Amniotic stem cell (primary cell): ENCODE results near the gene IDH3G.
"Not testable (repeated sequence)": the region's sequence is repeated elsewhere in the genome, so short reads cannot be mapped to it uniquely, and the experiment has no call there.

Source experiments
- DNase-seq: peaks from one replicate; lab custom pipeline; 2025; lab: John Stamatoyannopoulos, UW

Gene IDH3G

DNA sequence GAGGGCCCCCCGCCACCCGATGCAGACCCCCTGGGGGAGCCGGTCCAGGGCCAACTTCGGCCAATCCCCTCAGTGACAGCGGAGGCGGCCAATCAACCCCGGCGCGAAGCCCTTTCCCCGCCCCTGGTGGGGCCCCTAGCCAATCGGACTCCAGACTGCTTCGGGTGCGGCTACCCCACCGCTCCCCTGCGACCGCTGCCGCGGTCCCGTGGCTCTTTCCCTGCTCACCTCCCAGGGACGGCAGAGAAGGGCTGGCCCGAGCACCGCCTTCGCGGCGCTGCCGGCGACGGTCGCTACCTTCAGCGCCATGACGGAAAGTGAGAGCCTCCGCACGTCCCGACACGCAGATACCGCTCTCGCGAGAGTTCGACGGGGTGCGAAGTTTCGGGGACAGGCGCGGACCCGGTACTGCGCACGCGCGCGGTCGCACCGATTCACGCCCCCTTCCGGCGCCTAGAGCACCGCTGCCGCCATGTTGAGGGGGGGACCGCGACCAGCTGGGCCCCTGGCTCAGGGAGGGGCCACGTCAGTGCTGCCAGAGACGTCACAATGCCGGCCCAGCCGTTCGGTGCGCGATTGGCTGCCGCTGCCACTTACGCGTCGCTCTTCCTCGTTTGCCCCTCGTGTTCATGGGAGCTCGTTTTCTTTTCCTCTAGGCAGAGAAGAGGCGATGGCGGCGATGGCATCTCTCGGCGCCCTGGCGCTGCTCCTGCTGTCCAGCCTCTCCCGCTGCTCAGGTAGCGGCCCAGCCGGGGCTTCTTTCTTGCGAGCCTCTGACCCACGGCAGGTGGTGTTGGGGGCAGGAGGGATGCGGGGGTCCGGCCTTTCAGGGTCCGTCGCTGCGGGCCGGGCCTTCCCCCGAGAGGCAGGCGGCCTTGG is at the start of gene IDH3G, which contains the start of gene SSR4:
IDH3G (minus strand) TSS at position 358 of the 879 bp plus-strand sequence; CDS start at position 309, 49 bp downstream.
SSR4 (plus strand) TSS at position 651 of the 879 bp plus-strand sequence; CDS start at position 671, 20 bp downstream.
- peak; percentile 87 for DNase-seq

DNA sequence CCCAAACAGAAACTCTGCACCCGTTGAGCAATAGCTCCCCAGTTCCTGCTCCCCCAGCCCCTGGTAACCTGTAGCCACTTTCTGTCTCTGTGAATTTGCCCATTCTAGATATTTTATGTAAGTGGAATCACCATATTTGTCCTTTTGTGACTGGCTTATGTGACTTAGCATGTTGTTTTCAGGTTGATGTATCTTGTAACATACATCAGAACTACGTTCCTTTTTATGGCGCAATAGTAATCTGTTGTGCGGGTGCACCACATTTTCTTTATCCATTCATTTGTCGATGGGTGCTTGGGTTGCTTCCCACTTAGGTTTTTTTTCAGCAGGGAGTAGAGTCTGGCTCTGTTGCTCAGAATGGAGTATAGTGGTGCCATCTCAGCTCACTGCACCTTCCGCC is 42.7 kb upstream of the IDH3G start:
- no peak for DNase-seq

DNA sequence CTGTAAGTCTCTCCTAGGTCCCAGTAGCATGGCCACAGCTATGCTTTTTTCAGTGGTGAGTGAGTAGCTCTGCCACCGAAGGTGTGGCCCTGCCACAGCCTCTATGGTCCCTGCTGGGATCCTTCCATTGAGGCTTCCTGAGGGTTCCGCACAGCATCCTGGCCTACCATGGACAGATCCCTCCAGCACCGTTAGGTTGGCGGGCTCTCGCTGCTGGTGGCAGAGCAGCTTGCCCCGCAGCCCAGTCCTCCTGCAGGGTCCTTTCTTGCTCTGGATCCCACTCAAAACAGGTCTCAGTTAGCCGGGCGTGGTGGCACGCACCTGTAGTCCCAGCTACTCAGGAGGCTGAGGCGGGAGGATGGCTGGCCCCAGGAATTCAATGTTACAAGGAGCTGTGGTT is 38.6 kb upstream of the IDH3G start:
- no peak for DNase-seq

DNA sequence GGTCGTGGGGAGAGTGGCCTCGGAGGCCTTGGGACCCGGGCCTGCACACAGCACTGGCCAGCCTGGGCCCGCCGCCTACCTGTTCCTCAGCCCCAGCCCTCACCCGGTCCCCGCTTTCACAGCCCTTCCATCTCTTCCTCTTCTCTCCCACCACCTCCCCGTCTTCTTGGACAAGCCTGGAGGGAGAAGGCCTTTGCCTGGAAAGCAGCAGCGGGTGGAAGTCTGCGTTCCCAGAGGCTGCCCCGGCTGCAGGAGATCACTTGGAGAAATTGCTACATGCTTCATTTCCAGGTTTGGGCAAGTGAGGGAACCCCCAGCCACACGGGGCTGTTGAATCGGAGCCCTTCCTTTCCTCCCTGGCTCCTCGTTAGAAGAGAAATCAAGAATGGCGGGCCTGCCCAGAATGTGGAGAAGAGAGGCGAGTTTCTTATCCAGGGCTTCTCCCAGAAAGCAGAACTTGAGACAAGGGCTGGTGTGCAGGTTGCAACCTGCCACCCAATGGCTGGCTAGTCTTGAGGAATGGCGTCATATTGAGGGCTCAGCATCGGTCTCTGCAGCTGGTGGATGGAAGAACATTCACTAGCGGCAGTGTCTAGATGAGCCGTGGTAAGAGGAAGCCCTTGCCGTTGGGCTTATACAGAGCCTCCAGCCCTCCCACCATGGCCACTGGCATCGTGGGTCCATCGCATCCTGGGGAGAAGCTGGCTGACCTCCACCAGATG is 37.4 kb upstream of the IDH3G start:
- no peak for DNase-seq

DNA sequence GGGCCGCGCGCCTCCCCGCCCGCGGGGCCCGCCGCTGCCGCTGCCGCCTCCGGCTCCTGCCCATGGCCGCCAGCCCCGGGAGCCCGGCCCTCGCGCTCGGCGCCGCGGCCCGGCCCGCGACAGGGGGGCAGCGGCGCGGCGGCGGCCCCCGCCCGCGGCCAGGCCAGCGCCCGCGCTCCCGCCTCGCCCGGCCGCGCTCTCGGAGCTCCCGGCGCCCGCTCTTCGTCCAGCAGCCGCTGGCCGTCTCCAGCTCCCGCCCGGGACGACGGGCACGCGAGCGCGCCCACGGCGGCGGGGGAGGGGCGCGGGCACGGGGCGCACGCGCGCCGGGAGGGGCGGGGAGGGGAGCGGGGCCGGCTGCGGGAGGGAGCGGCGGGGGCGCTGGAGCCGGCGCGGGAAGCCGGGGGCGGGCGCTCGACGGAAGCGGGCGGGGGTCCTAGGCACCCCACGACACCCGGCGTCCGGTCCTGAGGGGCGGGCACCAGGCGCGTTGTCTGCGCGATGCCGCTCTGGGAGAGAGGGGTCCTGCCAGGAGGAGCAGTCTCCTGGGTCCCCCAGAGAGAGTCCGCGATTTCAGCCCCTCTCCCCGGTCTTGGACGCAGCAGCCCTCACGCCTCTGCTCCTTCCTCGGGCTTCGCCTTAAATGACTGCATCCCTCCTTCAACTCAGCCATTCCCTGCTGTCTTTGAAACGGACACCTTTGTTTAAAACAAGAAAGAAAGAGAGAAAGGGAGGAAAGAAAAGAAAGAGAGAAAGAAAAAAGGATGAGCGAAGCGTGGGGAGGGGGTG is 36.7 kb upstream of the IDH3G start:
- DNase-seq: no peak

DNA sequence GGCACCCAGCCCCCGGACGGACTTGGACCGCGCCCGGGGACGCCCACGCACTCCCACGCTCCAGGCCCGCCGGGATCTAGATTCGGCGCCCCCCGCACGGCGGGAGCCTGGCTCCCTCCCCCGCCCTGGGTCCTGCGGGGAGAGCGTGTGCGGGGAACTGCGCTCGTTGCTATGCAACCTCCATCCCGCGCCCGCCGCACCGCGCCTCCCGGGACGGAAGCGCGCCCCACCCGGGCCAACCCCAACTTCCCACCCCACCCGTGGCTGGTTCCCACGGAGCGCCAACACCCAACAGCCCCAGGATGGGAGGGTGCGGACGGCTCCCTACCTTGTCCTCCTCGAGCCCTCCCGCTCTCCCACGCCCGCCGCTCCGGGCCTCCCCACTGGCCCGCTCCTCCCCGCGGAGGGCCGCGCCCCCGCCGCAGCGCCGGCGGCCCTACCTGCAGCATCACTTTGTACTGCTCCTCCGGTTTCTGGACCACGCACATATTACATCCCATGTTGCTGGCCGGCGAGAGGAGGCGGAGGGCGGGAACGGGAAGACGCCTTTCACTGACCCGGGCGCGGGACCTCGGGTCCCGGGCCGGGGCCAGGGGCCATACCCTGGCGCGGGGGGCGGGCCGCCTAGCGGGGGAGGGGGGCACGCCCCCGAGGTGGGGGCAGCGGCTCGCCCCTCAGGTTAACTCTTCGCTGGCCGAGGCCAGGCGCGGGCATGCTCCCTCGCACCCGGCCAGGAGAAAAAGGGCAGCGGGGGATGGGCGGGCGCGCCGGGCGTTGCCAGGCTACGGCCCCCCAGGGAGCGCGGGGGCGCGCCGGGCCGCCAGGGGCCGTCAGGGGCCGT is 35.8 kb upstream of the IDH3G start, which contains the start of gene PDZD4:
PDZD4 (minus strand) TSS at position 746 of the 841 bp plus-strand sequence; CDS start at position 500, 246 bp downstream.
- no peak for DNase-seq

DNA sequence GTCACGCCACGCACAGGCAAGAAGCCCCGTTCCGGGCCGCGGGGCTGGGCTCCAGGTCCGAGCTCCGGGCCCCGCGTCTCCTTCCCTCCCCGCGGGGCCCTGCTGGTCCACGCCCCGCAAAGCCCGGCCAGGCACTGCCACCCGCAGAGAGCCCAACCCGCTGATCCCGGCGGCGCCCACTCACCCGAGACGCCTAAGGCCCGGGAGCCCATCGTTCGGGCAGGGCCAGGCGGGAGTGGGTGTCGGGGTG is 35.3 kb upstream of the IDH3G start:
- DNase-seq: no peak

DNA sequence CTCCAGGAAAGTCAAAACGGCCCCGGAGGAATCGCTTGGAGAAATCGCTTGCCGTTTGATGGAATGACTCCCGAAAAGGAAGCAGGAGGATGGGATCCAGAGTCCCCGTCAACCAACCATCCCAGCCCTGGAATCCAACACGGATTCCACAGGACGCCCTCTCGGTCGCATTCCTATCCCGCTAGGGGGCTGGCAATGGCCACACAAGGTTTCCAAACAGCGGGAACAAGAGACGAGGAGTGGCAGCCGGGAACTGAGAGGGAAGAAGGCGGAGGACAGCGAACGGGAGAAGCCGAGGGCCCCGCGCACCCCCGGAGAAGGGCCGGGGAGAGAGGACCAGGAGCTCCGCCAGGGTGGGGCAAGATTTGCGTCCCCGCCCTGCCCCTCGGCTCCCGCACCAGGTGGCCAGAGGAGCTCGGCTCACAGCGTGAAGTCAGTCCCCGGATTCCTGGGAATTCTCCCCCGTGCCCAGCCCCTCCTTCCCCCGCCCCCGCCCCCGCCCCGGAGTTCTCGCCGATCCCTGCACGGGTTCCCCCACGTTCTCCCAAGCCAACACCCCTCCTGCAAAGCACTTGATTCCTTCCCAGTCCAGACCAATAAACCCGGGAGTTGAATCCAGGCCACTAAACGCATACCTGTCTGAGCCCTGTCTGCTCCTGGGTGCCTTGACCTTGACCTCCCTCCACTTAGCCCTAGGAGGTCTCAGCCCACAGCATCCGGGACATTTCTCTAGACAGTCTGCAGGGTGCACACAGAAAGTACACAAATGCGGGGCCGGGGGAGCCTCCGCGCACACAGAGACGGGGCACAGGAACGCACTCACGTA is 34.8 kb upstream of the IDH3G start:
- no peak for DNase-seq

DNA sequence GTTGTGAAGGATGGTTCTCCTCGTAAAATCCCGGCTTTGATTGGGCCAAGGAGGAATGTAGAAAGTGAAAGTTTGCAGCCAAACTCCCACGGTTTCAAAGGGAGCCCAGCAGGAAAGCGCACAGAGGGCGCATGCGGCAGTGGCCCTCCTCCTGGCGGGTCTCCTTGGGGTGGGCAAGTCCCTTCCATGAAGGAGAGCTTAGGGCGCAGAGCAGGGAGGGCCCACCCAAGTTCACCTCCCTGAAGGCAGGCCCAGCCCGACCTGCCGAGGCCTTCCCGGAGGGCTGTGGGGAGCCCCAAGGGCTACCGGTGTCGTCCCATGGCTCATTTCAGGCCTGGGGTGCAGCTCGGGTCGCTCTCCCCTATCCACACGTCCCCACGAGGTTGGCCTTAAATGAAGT is 34.1 kb upstream of the IDH3G start:
- DNase-seq: no peak

DNA sequence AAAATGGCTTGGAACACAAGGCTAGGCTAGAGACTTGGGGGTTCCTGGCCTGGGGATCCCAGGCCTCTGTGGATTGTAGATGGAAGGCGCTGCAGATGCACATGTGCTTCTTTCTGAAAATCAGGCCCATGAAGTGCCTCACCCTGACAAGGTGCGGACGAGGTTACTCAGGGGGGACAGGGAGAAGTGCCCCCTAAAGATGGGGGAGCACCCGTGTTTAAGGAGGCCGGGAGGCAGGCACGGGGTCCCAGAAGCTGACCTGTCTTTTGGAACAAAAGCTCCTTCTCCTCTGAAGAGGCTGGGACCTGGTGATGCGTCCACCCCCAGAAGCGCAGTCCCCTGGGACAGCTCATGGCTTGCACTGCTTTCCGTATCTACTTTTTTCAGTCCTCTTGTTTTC is 33.7 kb upstream of the IDH3G start:
- DNase-seq: no peak

DNA sequence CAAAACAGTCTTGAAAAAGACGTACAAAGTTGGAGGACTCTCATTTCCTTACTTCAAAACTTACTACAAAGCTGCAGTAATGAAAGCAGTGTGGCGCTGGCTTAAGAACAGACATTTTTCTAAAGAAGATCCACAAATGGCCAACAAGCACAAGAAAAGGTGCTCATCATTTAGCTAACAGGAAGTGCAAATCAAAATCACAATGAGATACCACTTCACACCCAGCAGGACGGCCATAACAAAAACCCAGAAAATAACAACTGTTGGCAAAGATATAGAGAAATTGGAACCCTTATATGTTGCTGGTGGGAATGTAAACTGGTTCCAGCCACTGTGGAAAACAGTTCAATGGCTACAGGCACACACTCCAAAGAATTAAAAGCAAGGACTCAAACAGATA is 32.8 kb upstream of the IDH3G start:
- DNase-seq: no peak

DNA sequence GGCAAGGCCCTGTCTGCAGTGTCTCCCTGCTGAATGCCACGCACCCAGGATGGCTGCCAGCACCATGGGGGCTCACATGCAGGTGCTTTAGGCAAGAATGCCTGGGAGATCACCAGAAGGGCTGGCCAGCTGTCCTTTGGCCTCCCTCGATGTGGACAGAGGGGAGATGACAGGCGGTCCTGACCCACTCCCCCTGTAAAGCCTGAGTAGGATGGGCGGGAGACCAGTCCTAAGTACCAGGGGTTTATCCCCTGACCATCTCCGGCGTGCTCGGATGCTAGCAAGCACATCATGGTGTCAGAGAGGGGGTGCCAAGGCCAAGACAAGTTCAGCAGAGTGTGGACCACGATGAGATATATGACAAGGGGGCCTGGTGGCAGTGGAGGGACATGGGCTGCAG is 30.9 kb upstream of the IDH3G start:
- DNase-seq: no peak

DNA sequence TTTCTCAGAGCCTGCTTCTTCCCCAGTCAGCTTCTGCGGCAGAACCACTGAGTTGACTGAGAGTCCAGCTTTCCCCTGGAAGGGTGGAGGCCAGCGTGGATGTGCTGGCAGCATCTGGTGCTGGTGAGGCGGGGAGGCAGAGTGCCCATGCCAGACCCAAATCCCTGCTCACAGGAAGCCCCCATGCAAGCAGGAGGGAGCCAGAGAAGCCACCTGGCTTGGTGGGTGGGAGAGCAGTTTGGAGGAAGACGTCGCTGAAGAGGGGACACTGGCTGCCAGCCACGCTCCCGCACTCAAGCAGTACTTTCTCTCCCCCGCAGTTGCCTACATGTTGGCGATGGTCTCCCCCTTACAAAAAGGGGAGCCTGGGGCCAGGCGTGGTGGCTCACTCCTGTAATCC is 30.2 kb upstream of the IDH3G start:
- no peak for DNase-seq

DNA sequence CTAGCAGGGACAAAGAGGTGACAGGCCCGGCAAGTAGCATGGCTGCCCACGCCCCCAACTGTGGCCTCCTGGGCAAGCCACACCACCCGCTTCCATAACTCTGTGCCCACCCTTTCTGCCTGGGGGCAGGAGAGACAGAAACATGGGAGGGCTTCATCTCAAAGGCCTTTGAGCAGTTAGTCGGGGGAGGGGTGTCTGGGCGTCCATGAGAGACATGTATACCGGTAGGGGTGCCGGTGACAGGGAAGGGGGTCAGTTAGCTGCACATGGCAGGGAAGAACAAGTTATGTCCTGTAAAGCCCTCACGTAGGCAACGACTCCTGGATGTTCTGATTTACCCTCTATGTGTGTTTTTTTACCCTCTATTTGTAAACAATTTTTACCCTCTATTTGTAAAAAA is 26.9 kb upstream of the IDH3G start:
- no peak for DNase-seq

DNA sequence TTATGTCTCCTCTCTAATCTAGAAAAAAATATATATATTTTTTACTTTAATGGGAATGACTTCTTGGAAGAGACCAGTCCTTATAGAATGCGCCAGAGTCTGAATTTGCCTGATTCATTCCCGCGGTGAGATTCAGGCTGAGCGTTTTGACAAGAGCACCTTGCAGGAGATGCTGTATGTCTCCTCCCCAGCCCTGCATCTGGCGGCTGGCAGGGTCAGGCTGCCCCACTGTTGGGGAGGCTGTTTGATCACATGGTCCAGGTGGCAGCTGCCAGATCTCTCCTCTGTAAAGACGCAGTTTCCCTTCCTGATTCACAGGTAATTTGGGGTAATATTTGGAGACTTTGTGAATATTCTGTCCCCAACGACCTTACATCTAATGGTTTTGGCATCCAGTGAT is 26.4 kb upstream of the IDH3G start:
- no peak for DNase-seq

DNA sequence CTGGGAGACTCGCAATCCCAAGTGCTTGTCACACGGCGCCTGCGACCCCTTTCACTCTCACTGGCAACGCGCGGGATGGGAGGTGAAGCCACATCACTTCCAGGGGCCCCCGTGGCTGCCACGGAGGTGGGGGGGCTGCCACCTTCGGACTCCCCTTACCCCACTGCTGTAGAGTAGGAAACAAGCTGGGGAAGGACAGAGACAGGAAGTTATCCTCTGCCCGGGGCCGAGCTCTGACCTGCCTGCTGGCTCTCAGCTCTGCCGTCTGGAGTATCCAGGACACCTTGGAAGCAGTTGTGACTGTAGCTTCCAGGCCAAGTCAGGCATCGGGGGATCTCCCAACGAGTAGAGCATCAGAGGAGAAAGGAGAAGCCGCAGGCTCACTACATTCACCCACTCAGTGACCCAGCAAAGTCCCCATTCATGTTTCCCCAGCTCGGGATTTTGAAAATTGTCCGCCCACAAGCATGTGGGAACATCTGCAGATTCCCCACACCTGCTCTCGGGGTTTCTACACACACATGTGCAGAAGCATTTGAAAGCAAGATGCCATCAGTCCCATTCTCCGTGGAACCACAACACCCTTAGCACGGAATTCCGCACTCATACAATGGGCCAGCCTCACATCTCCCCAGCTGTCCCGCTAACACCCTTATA is 25.3 kb upstream of the IDH3G start:
- no peak for DNase-seq

DNA sequence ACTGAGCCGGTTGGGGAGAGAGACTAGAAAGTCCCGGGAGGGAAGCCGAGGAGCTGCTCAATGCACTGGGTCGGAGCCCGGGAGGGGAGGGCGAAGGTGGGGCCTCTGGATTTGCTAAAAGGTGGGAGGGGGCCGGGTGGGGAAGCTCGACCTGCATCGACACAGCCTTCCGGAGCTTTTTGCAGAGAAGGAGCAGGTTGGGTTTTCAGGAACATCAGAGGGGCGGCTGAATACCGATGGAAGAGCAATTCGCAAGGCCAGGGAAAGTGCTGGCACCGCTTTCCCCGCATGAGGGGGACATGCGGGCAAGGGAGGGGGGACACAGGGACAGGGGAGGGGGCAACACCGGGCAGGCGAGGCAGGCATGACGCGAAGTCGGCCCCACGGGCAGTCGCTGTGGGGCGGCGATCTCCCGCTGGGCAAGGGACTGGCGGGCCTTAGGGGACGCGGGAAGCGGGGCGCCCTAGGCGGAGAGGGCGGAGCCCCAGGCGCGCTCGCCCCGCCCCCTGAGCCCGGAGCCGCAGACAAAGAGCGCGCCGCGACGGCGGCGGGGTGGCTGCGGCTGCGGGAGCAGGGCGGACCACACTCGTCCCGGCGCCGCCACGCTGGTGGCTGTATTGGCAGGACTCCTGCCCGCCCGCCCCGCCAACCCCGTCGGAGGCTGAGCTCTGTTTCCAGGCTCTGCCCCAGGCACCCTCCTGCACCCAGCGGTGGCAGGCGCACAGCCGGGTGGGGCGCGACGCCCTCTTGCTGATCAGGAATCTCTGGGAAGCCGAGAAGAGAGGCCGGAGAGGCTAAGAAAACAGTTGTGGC is 24.6 kb upstream of the IDH3G start:
- no peak for DNase-seq

DNA sequence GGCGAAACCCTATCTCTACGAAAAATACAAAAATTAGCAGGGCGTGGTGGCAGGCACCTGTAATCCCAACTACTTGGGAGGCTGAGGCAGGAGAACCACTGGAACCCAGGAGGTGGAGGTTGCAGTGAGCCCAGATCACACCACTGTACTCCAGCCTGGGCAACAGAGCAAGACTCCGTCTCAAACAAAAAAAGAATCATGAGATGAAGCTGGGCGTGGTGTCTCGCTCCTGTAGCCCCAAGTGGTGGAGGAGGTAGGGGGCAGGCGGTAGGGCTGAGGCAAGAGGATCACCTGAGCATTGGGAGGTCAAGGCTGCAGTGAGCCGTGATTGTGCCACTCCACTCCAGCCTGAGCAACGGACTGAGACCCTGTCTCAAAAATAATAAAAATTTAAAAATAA is 23.9 kb upstream of the IDH3G start:
- DNase-seq: not testable (repeated sequence)
